Natural killer cell (primary cell): ENCODE results near the gene ELMOD2. TPM values are rescaled to one million over a fixed set of nuclear protein-coding genes. Genes with fewer than 3 reads are reported as not detected.

ENCODE experiments used
- ATAC-seq, 3 donors: fragments of 150-1000 bp in 2 of 3; fragments of 200-7000 bp in 1 of 3; cut with Tn5 transposase; 1 replicate in 1 of 3; 2 replicates in 2 of 3; pipeline ENCODE4 v1.10.0; 2021; ENCODE audit warnings: mild to moderate bottlenecking in 2 of 3, moderate library complexity in 2 of 3
- DNase-seq, 2 donors: peaks; one replicate each; pipeline versions ENCODE4 v3.0.0 to v3.0.0-alpha.2; 2013 to 2021; ENCODE audit warnings: mixed read lengths in 1 of 2
- H3K27ac ChIP-seq: one replicate; pipeline ENCODE4 v1.5.1; 2013; ENCODE audit warnings: mild to moderate bottlenecking, low read length
- H3K27me3 ChIP-seq: one replicate; pipeline ENCODE4 v1.6.1; 2013; ENCODE audit warnings: low read length; ENCODE audit not compliant: control insufficient read depth, insufficient read depth
- H3K36me3 ChIP-seq: one replicate; pipeline ENCODE4 v1.6.1; 2013; ENCODE audit warnings: low read length; ENCODE audit not compliant: control insufficient read depth, insufficient read depth
- H3K4me1 ChIP-seq: one replicate; pipeline ENCODE4 v1.6.1; 2013; ENCODE audit warnings: low read length; ENCODE audit not compliant: control insufficient read depth, insufficient read depth
- H3K4me3 ChIP-seq: one replicate; pipeline ENCODE4 v1.5.1; 2013; ENCODE audit warnings: low read length
- H3K9me3 ChIP-seq: one replicate; pipeline ENCODE4 v1.6.1; 2013; ENCODE audit warnings: low read length; ENCODE audit not compliant: control insufficient read depth, insufficient read depth
- H3K27ac Mint-ChIP-seq, 2 donors: one replicate each; pipeline ENCODE4 v1.8.0; 2022; ENCODE audit warnings: mild to moderate bottlenecking in 2 of 2, mixed read lengths in 2 of 2, moderate library complexity in 1 of 2
- H3K27me3 Mint-ChIP-seq, 2 donors: one replicate each; pipeline ENCODE4 v1.8.0; 2022; ENCODE audit warnings: low read depth in 2 of 2, mixed read lengths in 2 of 2
- H3K36me3 Mint-ChIP-seq: one replicate; pipeline ENCODE4 v1.8.0; 2022; ENCODE audit warnings: mixed read lengths
- H3K4me1 Mint-ChIP-seq, 2 donors: one replicate each; pipeline ENCODE4 v1.8.0; 2022; ENCODE audit warnings: mixed read lengths in 2 of 2
- H3K4me3 Mint-ChIP-seq: one replicate; pipeline ENCODE4 v1.8.0; 2022; ENCODE audit warnings: mild to moderate bottlenecking, moderate library complexity, mixed read lengths
- H3K9me3 Mint-ChIP-seq, 2 donors: one replicate each; pipeline ENCODE4 v1.8.0; 2022; ENCODE audit warnings: mixed read lengths in 2 of 2
- WGBS: methylation state at CpG from one replicate; pipeline ENCODE4 v1.1.7; 2013; ENCODE audit warnings: missing lambda C conversion rate; ENCODE audit not compliant: insufficient coverage; 5-methylcytosine and 5-hydroxymethylcytosine counted together
- intact Hi-C: fragments of 100-400 bp; cut with micrococcal nuclease; formaldehyde crosslinking; loops from one replicate; pipeline ENCODE4 v1.14.2; 2022
- total RNA-seq, 4 donors: library from RNA; stranded (reverse); fragments of 120-200 nt in 1 of 4; gene quantifications; one replicate each; pipeline versions ENCODE4 v1.2.3 to v1.2.4, GENCODE V29; 2013 to 2022
- TF ChIP-seq, protein P1 (sequence below): fragments of 200-600 bp; IDR thresholded peaks from one replicate; pipeline ENCODE4 v1.8.0; 2022; ENCODE audit warnings: antibody characterized with exemption

The ELMOD2 gene
- total RNA-seq, 3 donors from 2014 or later (not counting 1 experiment from before 2014, with no cell fraction given) = 17.9 to 22.6 (median 18.4) TPM

DNA sequence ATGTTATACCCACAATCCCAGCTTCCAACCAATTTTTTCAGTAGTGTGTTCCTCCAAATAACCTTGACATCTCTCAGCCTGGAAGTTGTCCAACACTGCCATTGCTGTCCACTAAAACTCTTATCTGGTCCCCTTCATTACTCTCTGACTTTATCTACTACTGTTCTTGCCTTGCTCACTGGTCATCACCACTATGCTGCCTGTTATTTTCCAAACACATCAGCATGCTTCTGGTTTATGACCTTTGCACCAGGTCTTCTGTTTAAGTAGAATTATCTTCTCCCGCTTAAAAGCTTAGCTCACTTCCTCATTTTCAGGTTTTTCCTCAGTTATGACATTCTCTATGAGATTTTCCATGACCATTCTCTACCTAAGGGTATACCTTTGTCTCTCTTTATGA is 5.5 kb downstream of the ELMOD2 start:
- H3K27ac Mint-ChIP-seq = no peak overlapping the region
- WGBS = 94% methylated on average over 1 of the region's 1 CpG
- intact Hi-C loops = loop anchor here (10.0 kb wide), 1 partner anchor 695 kb away; the partner anchor contains the start of gene ZNF330

GRCh38 chr4:140533951-140534480 is 10.0 kb downstream of the ELMOD2 start:
- H3K4me1 Mint-ChIP-seq = peaks cover 0 to 10% of the 10 kb centered on the region in 2 donors

More for the DNA sequence above, 5.5 kb downstream of the ELMOD2 start:
- ATAC-seq (no peak), DNase-seq (no peak)
- H3K27me3 ChIP-seq = no peaks in the 10 kb centered on the region
- H3K4me3 ChIP-seq = no peak overlapping the region
- no peaks in the 10 kb centered on the region for H3K9me3 ChIP-seq
- H3K27ac ChIP-seq = no peak overlapping the region
- Mint-ChIP-seq H3K27me3 (no peaks in the 10 kb centered on the region), H3K4me3 (no peak overlapping the region), H3K36me3 (no peaks in the 10 kb centered on the region), H3K4me1 (peaks cover 12% of the 10 kb centered on the region in 2 donors), H3K9me3 (no peaks in the 10 kb centered on the region)
- TF ChIP-seq, protein P1, sequence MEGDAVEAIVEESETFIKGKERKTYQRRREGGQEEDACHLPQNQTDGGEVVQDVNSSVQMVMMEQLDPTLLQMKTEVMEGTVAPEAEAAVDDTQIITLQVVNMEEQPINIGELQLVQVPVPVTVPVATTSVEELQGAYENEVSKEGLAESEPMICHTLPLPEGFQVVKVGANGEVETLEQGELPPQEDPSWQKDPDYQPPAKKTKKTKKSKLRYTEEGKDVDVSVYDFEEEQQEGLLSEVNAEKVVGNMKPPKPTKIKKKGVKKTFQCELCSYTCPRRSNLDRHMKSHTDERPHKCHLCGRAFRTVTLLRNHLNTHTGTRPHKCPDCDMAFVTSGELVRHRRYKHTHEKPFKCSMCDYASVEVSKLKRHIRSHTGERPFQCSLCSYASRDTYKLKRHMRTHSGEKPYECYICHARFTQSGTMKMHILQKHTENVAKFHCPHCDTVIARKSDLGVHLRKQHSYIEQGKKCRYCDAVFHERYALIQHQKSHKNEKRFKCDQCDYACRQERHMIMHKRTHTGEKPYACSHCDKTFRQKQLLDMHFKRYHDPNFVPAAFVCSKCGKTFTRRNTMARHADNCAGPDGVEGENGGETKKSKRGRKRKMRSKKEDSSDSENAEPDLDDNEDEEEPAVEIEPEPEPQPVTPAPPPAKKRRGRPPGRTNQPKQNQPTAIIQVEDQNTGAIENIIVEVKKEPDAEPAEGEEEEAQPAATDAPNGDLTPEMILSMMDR = no peak
- H3K36me3 ChIP-seq = peaks cover 9% of the 10 kb centered on the region
- H3K4me1 ChIP-seq = peaks cover 2% of the 10 kb centered on the region

GRCh38 chr4:140556372-140557085 is 32.6 kb downstream of the ELMOD2 start:
- ATAC-seq (peak in 2 of 3 donors; percentile 73 to 79), DNase-seq (peak in 1 of 2 donors; percentile 70)
- intact Hi-C loops = no loop called here
- Histone ChIP-seq H3K4me1 (peaks cover 5% of the 10 kb centered on the region), H3K4me3 (no peak overlapping the region), H3K9me3 (no peaks in the 10 kb centered on the region), H3K27ac (no peak overlapping the region), H3K27me3 (no peaks in the 10 kb centered on the region), H3K36me3 (peaks cover 7% of the 10 kb centered on the region)
- Mint-ChIP-seq H3K4me3 (no peak overlapping the region), H3K9me3 (no peaks in the 10 kb centered on the region), H3K27ac (no peak overlapping the region), H3K36me3 (no peaks in the 10 kb centered on the region), H3K4me1 (peaks cover 0 to 10% of the 10 kb centered on the region in 2 donors), H3K27me3 (peaks cover 3 to 7% of the 10 kb centered on the region in 2 donors)
- TF ChIP-seq, protein P1 = no peak
- WGBS = 36% methylated on average over 3 of the region's 6 CpGs

More at GRCh38 chr4:140533951-140534480, 10.0 kb downstream of the ELMOD2 start:
- peaks cover 24% of the 10 kb centered on the region for H3K36me3 ChIP-seq
- no peaks in the 10 kb centered on the region for H3K9me3 Mint-ChIP-seq
- H3K36me3 Mint-ChIP-seq = peaks cover 6% of the 10 kb centered on the region
- H3K27ac Mint-ChIP-seq = no peak overlapping the region
- TF ChIP-seq, protein P1 = no peak
- no peak for DNase-seq
- H3K27me3 Mint-ChIP-seq = no peaks in the 10 kb centered on the region
- no peaks in the 10 kb centered on the region for H3K4me1 ChIP-seq
- intact Hi-C loops = no loop called here
- H3K4me3 Mint-ChIP-seq = no peak overlapping the region
- ATAC-seq = no peak
- WGBS = 91% methylated on average over 3 of the region's 4 CpGs
- no peaks in the 10 kb centered on the region for H3K9me3 ChIP-seq
- no peaks in the 10 kb centered on the region for H3K27me3 ChIP-seq
- H3K4me3 ChIP-seq = no peak overlapping the region
- H3K27ac ChIP-seq = no peak overlapping the region
